Panc1 (cell line): ENCODE results near the gene IPO8. TPM values are rescaled to one million over a fixed set of nuclear protein-coding genes. Genes with fewer than 3 reads are reported as not detected.

ENCODE experiments used
- ATAC-seq: fragments of 200-7000 bp; cut with Tn5 transposase; 2 replicates; pipeline ENCODE4 v1.9.1; 2020; ENCODE audit warnings: mild to moderate bottlenecking, moderate library complexity
- BruUV-seq: library from RNA; stranded (reverse); fragments of 400-500 nt; replicated peaks from 2 replicates; lab custom pipeline; 2021; lab: Mats Ljungman, UMichigan
- CTCF ChIA-PET: fragments of 300-600 bp; sonication (Branson Sonifier 250); formaldehyde crosslinking; loops from one replicate; lab custom pipeline; 2022; ENCODE audit warnings: antibody characterized with exemption; lab: Charles Lee
- POLR2A ChIA-PET: fragments of 300-600 bp; sonication (Branson Sonifier 250); formaldehyde crosslinking; loops from one replicate; lab custom pipeline; 2022; ENCODE audit warnings: antibody characterized with exemption; lab: Charles Lee
- DNase-seq: peaks from one replicate; pipeline ENCODE4 v3.0.0-alpha.2; 2010; ENCODE audit warnings: low read depth, low spot score
- H3K27ac ChIP-seq: 2 replicates; pipeline ENCODE4 v1.5.1; 2011; ENCODE audit warnings: mild to moderate bottlenecking, low read length, inconsistent platforms
- H3K27me3 ChIP-seq: fragments of 200-500 bp; sonication (Bioruptor generic); 2 replicates; pipeline ENCODE4 v1.6.0; 2014; ENCODE audit warnings: low read length, inconsistent platforms; ENCODE audit not compliant: control insufficient read depth, insufficient read depth
- H3K36me3 ChIP-seq: fragments of 200-500 bp; sonication (Bioruptor generic); 2 replicates; pipeline ENCODE4 v1.5.1; 2014; ENCODE audit warnings: inconsistent platforms, mild to moderate bottlenecking, low read length, moderate library complexity; ENCODE audit not compliant: control insufficient read depth, insufficient read depth
- H3K4me1 ChIP-seq: 2 replicates; pipeline ENCODE4 v1.5.1; 2011; ENCODE audit warnings: inconsistent platforms, mild to moderate bottlenecking, low read length, moderate library complexity; ENCODE audit not compliant: control insufficient read depth, insufficient read depth
- H3K4me3 ChIP-seq, 2 experiments: 2 replicates each; pipeline ENCODE4 v1.5.1; 2011 to 2012; ENCODE audit warnings: low read depth in 2 of 2, low read length in 2 of 2, mild to moderate bottlenecking in 2 of 2, inconsistent platforms in 1 of 2, moderate library complexity in 1 of 2
- H3K9me3 ChIP-seq: fragments of 200-500 bp; sonication (Bioruptor generic); 2 replicates; pipeline ENCODE4 v1.5.1; 2014; ENCODE audit warnings: low read depth, mild to moderate bottlenecking, inconsistent platforms, low read length, moderate library complexity; ENCODE audit not compliant: control insufficient read depth, insufficient read depth
- POLR2AphosphoS5 ChIP-seq: IDR thresholded peaks from 2 replicates; pipeline ENCODE4 v1.6.1; 2012; ENCODE audit warnings: mild to moderate bottlenecking, low read depth, low read length, moderate library complexity
- SIN3A ChIP-seq: IDR thresholded peaks from 2 replicates; pipeline ENCODE4 v1.6.1; 2012; ENCODE audit warnings: low read depth, mild to moderate bottlenecking, low read length, moderate library complexity, borderline replicate concordance; ENCODE audit not compliant: insufficient read depth
- TCF7L2 ChIP-seq: IDR thresholded peaks from 2 replicates; pipeline ENCODE4 v1.6.1; 2011; ENCODE audit warnings: mild to moderate bottlenecking, low read depth, low read length, inconsistent platforms
- in situ Hi-C: cut with HindIII; loops from 2 replicates; pipeline ENCODE4 v1.10.0; 2016; ENCODE audit warnings: low sequenced_read_pairs, low pct_unique_long_range_greater_than_20kb
- intact Hi-C: fragments of 100-400 bp; cut with micrococcal nuclease; formaldehyde crosslinking; loops from one replicate; pipeline ENCODE4 v1.10.0; 2022; ENCODE audit not compliant: unreplicated experiment
- total RNA-seq: library from RNA; stranded (reverse); gene quantifications from one replicate; pipeline ENCODE4 v1.2.1, GENCODE V29; 2021; ENCODE audit not compliant: unreplicated experiment
- TF ChIP-seq, protein P1 (sequence below): fragments of 450-650 bp; IDR thresholded peaks from 2 replicates; pipeline ENCODE4 v1.5.1; 2017; ENCODE audit warnings: mild to moderate bottlenecking
- TF ChIP-seq, protein P2 (sequence below), 2 experiments: IDR thresholded peaks; 2 replicates each; pipeline ENCODE4 v1.6.1; 2011 to 2012; ENCODE audit warnings: low read depth in 2 of 2, control low read depth in 1 of 2, low read length in 1 of 2, mild to moderate bottlenecking in 1 of 2, moderate library complexity in 1 of 2; ENCODE audit not compliant: insufficient read depth in 1 of 2

The IPO8 gene
- total RNA-seq, 1 experiment from 2014 or later = 46.6 TPM

DNA sequence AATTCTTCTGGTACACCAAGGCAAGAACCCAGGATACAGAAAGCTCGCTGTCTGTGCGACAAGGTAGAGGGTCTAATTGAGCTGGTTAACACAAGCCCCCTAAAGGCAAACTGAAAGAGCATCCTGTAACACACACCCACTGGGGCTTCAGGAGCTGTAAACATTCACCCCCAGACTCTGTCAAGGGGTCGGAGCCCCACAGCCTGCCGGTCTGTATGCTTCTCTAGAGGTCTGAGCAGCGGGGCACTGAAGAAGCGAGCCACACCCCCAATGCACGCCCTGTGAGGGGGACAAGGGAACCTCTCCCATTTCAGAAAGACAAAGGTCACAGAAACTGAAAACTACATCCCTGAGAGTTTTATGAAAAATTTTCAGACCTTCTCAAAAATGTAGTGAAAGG lies 1.3 kb upstream of the IPO8 start:
- ATAC-seq (no peak), DNase-seq (no peak)
- H3K4me3 ChIP-seq = no peak overlapping the region
- POLR2A ChIA-PET = no interaction called here
- intact Hi-C loops (no loop called here), in situ Hi-C loops (no loop called here)
- no TSS peak for BruUV-seq
- no peak overlapping the region for H3K27ac ChIP-seq
- CTCF ChIA-PET = no interaction called here
- no peak for TF ChIP-seq TCF7L2
- TF ChIP-seq, protein P1, sequence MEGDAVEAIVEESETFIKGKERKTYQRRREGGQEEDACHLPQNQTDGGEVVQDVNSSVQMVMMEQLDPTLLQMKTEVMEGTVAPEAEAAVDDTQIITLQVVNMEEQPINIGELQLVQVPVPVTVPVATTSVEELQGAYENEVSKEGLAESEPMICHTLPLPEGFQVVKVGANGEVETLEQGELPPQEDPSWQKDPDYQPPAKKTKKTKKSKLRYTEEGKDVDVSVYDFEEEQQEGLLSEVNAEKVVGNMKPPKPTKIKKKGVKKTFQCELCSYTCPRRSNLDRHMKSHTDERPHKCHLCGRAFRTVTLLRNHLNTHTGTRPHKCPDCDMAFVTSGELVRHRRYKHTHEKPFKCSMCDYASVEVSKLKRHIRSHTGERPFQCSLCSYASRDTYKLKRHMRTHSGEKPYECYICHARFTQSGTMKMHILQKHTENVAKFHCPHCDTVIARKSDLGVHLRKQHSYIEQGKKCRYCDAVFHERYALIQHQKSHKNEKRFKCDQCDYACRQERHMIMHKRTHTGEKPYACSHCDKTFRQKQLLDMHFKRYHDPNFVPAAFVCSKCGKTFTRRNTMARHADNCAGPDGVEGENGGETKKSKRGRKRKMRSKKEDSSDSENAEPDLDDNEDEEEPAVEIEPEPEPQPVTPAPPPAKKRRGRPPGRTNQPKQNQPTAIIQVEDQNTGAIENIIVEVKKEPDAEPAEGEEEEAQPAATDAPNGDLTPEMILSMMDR = no peak
- TF ChIP-seq, protein P2, sequence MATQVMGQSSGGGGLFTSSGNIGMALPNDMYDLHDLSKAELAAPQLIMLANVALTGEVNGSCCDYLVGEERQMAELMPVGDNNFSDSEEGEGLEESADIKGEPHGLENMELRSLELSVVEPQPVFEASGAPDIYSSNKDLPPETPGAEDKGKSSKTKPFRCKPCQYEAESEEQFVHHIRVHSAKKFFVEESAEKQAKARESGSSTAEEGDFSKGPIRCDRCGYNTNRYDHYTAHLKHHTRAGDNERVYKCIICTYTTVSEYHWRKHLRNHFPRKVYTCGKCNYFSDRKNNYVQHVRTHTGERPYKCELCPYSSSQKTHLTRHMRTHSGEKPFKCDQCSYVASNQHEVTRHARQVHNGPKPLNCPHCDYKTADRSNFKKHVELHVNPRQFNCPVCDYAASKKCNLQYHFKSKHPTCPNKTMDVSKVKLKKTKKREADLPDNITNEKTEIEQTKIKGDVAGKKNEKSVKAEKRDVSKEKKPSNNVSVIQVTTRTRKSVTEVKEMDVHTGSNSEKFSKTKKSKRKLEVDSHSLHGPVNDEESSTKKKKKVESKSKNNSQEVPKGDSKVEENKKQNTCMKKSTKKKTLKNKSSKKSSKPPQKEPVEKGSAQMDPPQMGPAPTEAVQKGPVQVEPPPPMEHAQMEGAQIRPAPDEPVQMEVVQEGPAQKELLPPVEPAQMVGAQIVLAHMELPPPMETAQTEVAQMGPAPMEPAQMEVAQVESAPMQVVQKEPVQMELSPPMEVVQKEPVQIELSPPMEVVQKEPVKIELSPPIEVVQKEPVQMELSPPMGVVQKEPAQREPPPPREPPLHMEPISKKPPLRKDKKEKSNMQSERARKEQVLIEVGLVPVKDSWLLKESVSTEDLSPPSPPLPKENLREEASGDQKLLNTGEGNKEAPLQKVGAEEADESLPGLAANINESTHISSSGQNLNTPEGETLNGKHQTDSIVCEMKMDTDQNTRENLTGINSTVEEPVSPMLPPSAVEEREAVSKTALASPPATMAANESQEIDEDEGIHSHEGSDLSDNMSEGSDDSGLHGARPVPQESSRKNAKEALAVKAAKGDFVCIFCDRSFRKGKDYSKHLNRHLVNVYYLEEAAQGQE (IDR thresholded peaks at IDR 0.05; ENCODE audit: insufficient read depth in 1 of 2, low read depth in 2 of 2, low read length in 1 of 2) = no peak
- TF ChIP-seq SIN3A = no peak
- TF ChIP-seq POLR2AphosphoS5 = no peak
- peaks cover 22% of the 10 kb centered on the region for H3K4me1 ChIP-seq
- H3K36me3 ChIP-seq = no peaks in the 10 kb centered on the region; the same call in 1 of the 2 replicates
- H3K9me3 ChIP-seq = no peaks in the 10 kb centered on the region
- no peaks in the 10 kb centered on the region for H3K27me3 ChIP-seq

DNA sequence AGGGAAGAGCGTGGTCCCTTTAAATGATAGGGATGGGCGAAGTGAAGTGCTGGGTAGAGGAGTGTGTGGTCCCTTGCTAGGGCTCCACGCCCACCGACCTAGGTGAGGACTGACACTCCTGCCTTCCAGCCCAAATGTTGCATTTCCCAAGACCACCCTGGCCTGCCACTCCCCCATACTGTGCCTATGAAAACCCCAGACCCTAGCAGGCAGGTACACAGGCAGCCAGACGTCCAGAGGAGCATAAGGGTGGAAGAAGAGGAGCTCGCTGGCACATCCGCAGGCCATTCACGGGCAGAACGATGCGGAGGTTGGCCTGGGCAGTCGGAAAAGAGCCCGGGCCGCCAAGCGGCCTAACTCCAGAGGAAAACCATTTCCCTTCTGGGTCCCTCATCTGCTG lies 817 bp upstream of the IPO8 start:
- DNase-seq (no peak), ATAC-seq (no peak)
- Histone ChIP-seq H3K27me3 (no peaks in the 10 kb centered on the region), H3K27ac (peak overlapping the region; percentile 96), H3K36me3 (no peaks in the 10 kb centered on the region; the same call in 1 of the 2 replicates), H3K9me3 (no peaks in the 10 kb centered on the region), H3K4me1 (peaks cover 23% of the 10 kb centered on the region), H3K4me3 (peak overlapping the region; percentile 95; a peak in 3 of 4 replicates)
- ChIA-PET POLR2A (no interaction called here), CTCF (no interaction called here)
- TF ChIP-seq SIN3A = no peak
- TF ChIP-seq, protein P1 = no peak
- no peak for TF ChIP-seq POLR2AphosphoS5
- no peak for TF ChIP-seq TCF7L2
- TF ChIP-seq, protein P2 (IDR thresholded peaks at IDR 0.05; ENCODE audit: insufficient read depth in 1 of 2, low read depth in 2 of 2, low read length in 1 of 2) = no peak
- intact Hi-C loops = no loop called here
- BruUV-seq = no TSS peak
- in situ Hi-C loops = no loop called here
